Neural progenitor cell (in vitro differentiated cells): ENCODE measurements around the gene FBLN7.

Source experiments
- EZH2 ChIP-seq: fragments of 200-600 bp; sonication (generic); IDR thresholded peaks from 2 replicates; pipeline ENCODE4 v1.6.1; 2017; ENCODE audit warnings: antibody characterized with exemption, mild to moderate bottlenecking, moderate library complexity
- EZH2phosphoT487 ChIP-seq: fragments of 200-600 bp; sonication (generic); IDR thresholded peaks from 2 replicates; pipeline ENCODE4 v1.6.1; 2017; ENCODE audit warnings: antibody characterized with exemption
- TF ChIP-seq, protein P1 (sequence below): fragments of 200-600 bp; sonication (generic); IDR thresholded peaks from 2 replicates; pipeline ENCODE4 v1.5.1; 2017; ENCODE audit warnings: antibody characterized with exemption, mild to moderate bottlenecking

DNA sequence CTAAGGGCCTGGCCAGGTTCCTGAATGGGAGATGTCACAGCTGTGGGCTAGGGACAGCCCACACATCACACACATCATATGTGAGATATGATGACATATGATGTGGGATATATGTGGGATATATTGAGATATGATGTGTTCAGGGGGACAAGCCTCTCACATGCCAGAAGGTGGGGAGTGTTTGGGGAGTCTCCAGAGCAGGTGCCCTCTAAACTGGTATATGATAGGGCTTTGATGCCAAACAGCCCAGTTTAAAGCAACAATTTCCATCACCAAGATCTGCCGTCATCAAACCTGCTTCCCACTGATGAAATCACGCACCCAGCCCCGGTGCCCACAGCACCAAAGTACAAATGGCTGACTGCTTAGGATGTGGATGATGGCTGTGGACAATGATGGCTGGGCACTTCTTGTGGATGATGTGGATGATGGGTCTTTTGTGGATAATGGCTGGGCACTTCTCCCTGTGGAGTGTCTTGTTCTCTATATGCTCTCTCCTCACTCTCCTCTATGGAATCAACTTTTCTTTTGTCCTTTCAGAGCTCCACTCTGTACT, 50.9 kb downstream of the FBLN7 start:
- TF ChIP-seq, protein P1, sequence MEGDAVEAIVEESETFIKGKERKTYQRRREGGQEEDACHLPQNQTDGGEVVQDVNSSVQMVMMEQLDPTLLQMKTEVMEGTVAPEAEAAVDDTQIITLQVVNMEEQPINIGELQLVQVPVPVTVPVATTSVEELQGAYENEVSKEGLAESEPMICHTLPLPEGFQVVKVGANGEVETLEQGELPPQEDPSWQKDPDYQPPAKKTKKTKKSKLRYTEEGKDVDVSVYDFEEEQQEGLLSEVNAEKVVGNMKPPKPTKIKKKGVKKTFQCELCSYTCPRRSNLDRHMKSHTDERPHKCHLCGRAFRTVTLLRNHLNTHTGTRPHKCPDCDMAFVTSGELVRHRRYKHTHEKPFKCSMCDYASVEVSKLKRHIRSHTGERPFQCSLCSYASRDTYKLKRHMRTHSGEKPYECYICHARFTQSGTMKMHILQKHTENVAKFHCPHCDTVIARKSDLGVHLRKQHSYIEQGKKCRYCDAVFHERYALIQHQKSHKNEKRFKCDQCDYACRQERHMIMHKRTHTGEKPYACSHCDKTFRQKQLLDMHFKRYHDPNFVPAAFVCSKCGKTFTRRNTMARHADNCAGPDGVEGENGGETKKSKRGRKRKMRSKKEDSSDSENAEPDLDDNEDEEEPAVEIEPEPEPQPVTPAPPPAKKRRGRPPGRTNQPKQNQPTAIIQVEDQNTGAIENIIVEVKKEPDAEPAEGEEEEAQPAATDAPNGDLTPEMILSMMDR, result no peak
- TF ChIP-seq EZH2 (no peak), EZH2phosphoT487 (no peak)
